Measurements from ENCODE around the gene CALR. TPM values are rescaled to one million over a fixed set of nuclear protein-coding genes. Genes with fewer than 3 reads are reported as not detected.

The CALR gene
- total and polyA plus RNA-seq, 2 donors (not counting 3 experiments of a cell fraction or from before 2014, with no cell fraction given): 1,135 to 1,636 TPM

DNA sequence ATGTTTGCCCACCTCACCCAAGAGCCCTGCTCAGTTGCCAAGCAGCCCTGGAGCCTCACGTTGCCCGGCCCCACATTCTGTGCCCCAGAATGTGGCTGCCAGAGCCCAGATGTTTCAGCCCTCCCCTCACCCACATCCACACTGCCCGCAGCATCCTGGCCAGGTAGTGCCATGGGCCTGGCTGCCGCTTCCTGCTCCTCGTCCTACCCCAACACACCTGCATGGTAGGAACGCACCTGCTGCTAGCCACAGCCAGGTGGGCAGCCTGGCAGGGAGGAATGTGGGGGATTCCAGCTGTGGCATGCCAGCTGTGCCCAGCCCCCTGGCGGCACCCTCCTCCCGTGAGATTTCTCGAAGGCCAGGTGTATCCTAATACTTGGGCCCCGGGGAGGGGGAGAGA, 49.4 kb downstream of the CALR start:
- dilution Hi-C loops (cut with MboI; ENCODE audit: extremely low pct_ligation_motif_present, low sequenced_read_pairs): no loop called here
- no TSS peak for BruUV-seq (replicated peaks)
- intact Hi-C loops (cut with micrococcal nuclease): no loop called here
- H3K4me1 ChIP-seq (ENCODE audit: control insufficient read depth, extremely low read depth, insufficient read depth, low read length): peaks cover 2% of the 10 kb centered on the region
- ChIA-PET POLR2A (no interaction called here), CTCF (no interaction called here)
- no peak overlapping the region for H2AFZ ChIP-seq (ENCODE audit: low read depth, low read length)
- no peak for DNase-seq (ENCODE audit: low read depth, low spot score)
- H3K9me3 ChIP-seq (replicated peaks; ENCODE audit: control insufficient read depth, insufficient read depth, low read length): no peaks in the 10 kb centered on the region
- H3K27ac ChIP-seq (ENCODE audit: insufficient read depth, low read depth, low read length): no peak overlapping the region
- no peaks in the 10 kb centered on the region for H3K79me2 ChIP-seq (ENCODE audit: control insufficient read depth, insufficient read depth, low read length)
- H3K4me2 ChIP-seq (ENCODE audit: insufficient read depth, low read length): no peak overlapping the region
- no peaks in the 10 kb centered on the region for H3K27me3 ChIP-seq (ENCODE audit: control insufficient read depth in 2 of 2, insufficient read depth in 2 of 2, low read length in 2 of 2)
- no peaks in the 10 kb centered on the region for H3K9me1 ChIP-seq (replicated peaks; ENCODE audit: control insufficient read depth, extremely low read depth, insufficient read depth, low read length)
- FAIRE-seq: no peak
- H4K20me1 ChIP-seq (replicated peaks; ENCODE audit: control insufficient read depth, extremely low read depth, insufficient read depth, low read length): no peaks in the 10 kb centered on the region
- no peak overlapping the region for H3K9ac ChIP-seq (replicated peaks; ENCODE audit: extremely low read depth, insufficient read depth, low read length)
- H3K36me3 ChIP-seq (ENCODE audit: control insufficient read depth in 2 of 2, extremely low read depth in 1 of 2, insufficient read depth in 2 of 2, low read length in 2 of 2): no peaks in the 10 kb centered on the region
- no peak for TF ChIP-seq MYC (IDR thresholded peaks at IDR 0.05; ENCODE audit: low read depth, low read length)
- TF ChIP-seq EZH2 (IDR thresholded peaks at IDR 0.05; ENCODE audit: borderline replicate concordance, low read depth, low read length, severe bottlenecking): no peak
- TF ChIP-seq GATA2 (IDR thresholded peaks at IDR 0.05; ENCODE audit: insufficient read depth, insufficient read length, low read depth, low read length): no peak
- no peak for TF ChIP-seq POLR2A (IDR thresholded peaks at IDR 0.05; ENCODE audit: low read depth, low read length)
- TF ChIP-seq POLR2AphosphoS5 (IDR thresholded peaks at IDR 0.05; ENCODE audit: insufficient read depth, low read depth, low read length): no peak
- TF ChIP-seq, protein P1, sequence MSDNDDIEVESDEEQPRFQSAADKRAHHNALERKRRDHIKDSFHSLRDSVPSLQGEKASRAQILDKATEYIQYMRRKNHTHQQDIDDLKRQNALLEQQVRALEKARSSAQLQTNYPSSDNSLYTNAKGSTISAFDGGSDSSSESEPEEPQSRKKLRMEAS (IDR thresholded peaks at IDR 0.05; ENCODE audit: insufficient read depth, insufficient read length): no peak
- no peak for TF ChIP-seq FOS (IDR thresholded peaks at IDR 0.05; ENCODE audit: borderline replicate concordance, insufficient read depth, low read length)
- H3K4me3 ChIP-seq (replicated peaks in 1 of 3; ENCODE audit: insufficient read depth in 1 of 3, low read depth in 1 of 3, low read length in 3 of 3): no peak overlapping the region

DNA sequence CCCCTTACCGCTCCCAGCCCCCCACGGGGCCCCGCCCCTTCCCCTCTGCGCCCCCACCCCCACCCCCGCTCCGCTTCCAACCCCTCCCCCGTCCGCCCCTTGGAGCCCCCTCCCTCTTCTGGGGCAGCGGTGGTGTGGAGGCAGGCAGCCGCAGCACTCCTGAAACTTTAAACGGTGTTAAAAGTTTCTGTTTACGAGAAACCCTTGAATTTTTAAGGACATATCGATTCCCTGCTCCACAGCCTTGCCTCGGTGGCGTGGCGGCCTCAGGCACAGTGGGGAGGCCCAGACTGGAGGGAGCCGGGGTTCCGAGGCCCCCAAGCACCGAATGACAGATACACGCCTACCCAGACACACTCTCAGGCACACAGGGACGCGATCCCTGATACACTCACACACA, 52.0 kb downstream of the CALR start:
- ChIA-PET POLR2A (no interaction called here), CTCF (interaction anchor here (1.1 kb wide), 1 partner anchor 104 kb away, joined by 3 read pairs; no protein-coding TSS in a partner anchor)
- Histone ChIP-seq H3K79me2 (ENCODE audit: control insufficient read depth, insufficient read depth, low read length) (no peaks in the 10 kb centered on the region), H3K27me3 (ENCODE audit: control insufficient read depth in 2 of 2, insufficient read depth in 2 of 2, low read length in 2 of 2) (no peaks in the 10 kb centered on the region), H3K4me2 (ENCODE audit: insufficient read depth, low read length) (no peak overlapping the region), H4K20me1 (replicated peaks; ENCODE audit: control insufficient read depth, extremely low read depth, insufficient read depth, low read length) (no peaks in the 10 kb centered on the region), H3K4me1 (ENCODE audit: control insufficient read depth, extremely low read depth, insufficient read depth, low read length) (no peaks in the 10 kb centered on the region), H3K36me3 (ENCODE audit: control insufficient read depth in 2 of 2, extremely low read depth in 1 of 2, insufficient read depth in 2 of 2, low read length in 2 of 2) (no peaks in the 10 kb centered on the region), H3K9me3 (replicated peaks; ENCODE audit: control insufficient read depth, insufficient read depth, low read length) (no peaks in the 10 kb centered on the region), H3K9ac (replicated peaks; ENCODE audit: extremely low read depth, insufficient read depth, low read length) (no peak overlapping the region), H3K9me1 (replicated peaks; ENCODE audit: control insufficient read depth, extremely low read depth, insufficient read depth, low read length) (no peaks in the 10 kb centered on the region), H3K4me3 (replicated peaks in 1 of 3; ENCODE audit: insufficient read depth in 1 of 3, low read depth in 1 of 3, low read length in 3 of 3) (no peak overlapping the region), H2AFZ (ENCODE audit: low read depth, low read length) (no peak overlapping the region), H3K27ac (ENCODE audit: insufficient read depth, low read depth, low read length) (no peak overlapping the region)
- TF ChIP-seq MYC (IDR thresholded peaks at IDR 0.05; ENCODE audit: low read depth, low read length) (no peak), JUN (IDR thresholded peaks at IDR 0.05; ENCODE audit: borderline replicate concordance, insufficient read depth, insufficient read length, low read depth) (no peak), GATA2 (IDR thresholded peaks at IDR 0.05; ENCODE audit: insufficient read depth, insufficient read length, low read depth, low read length) (no peak), EZH2 (IDR thresholded peaks at IDR 0.05; ENCODE audit: borderline replicate concordance, low read depth, low read length, severe bottlenecking) (no peak), POLR2AphosphoS5 (IDR thresholded peaks at IDR 0.05; ENCODE audit: insufficient read depth, low read depth, low read length) (no peak), POLR2A (IDR thresholded peaks at IDR 0.05; ENCODE audit: low read depth, low read length) (no peak), FOS (IDR thresholded peaks at IDR 0.05; ENCODE audit: borderline replicate concordance, insufficient read depth, low read length) (no peak)
- TF ChIP-seq, protein P2, sequence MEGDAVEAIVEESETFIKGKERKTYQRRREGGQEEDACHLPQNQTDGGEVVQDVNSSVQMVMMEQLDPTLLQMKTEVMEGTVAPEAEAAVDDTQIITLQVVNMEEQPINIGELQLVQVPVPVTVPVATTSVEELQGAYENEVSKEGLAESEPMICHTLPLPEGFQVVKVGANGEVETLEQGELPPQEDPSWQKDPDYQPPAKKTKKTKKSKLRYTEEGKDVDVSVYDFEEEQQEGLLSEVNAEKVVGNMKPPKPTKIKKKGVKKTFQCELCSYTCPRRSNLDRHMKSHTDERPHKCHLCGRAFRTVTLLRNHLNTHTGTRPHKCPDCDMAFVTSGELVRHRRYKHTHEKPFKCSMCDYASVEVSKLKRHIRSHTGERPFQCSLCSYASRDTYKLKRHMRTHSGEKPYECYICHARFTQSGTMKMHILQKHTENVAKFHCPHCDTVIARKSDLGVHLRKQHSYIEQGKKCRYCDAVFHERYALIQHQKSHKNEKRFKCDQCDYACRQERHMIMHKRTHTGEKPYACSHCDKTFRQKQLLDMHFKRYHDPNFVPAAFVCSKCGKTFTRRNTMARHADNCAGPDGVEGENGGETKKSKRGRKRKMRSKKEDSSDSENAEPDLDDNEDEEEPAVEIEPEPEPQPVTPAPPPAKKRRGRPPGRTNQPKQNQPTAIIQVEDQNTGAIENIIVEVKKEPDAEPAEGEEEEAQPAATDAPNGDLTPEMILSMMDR (IDR thresholded peaks at IDR 0.05; ENCODE audit: extremely low read depth in 1 of 2, insufficient read depth in 1 of 2, low read depth in 1 of 2, low read length in 2 of 2): no peak
- TF ChIP-seq, protein P1 (IDR thresholded peaks at IDR 0.05; ENCODE audit: insufficient read depth, insufficient read length): no peak
- intact Hi-C loops (cut with micrococcal nuclease) (no loop called here), dilution Hi-C loops (cut with MboI; ENCODE audit: extremely low pct_ligation_motif_present, low sequenced_read_pairs) (no loop called here)
- BruUV-seq (replicated peaks): no TSS peak
- FAIRE-seq (no peak), DNase-seq (ENCODE audit: low read depth, low spot score) (no peak)

All from endothelial cell of umbilical vein (primary cell).